ENCODE data around the gene MOB1A.

GRCh38 chr2:74212702-74213410 is 34.2 kb upstream of the MOB1A start:
- TF ChIP-seq ETV6 (CRISPR knock-in tag; conservative IDR thresholded peaks at IDR 0.05) (no peak), FOXM1 (CRISPR knock-in tag; IDR thresholded peaks at IDR 0.05) (no peak), PREB (CRISPR knock-in tag; IDR thresholded peaks at IDR 0.05) (no peak), GATAD2A (CRISPR knock-in tag; IDR thresholded peaks at IDR 0.05) (no peak), CTCF (CRISPR knock-in tag; IDR thresholded peaks at IDR 0.05) (no peak), ZBTB34 (CRISPR knock-in tag; IDR thresholded peaks at IDR 0.05) (no peak), KAT2B (IDR thresholded peaks at IDR 0.05; ENCODE audit: borderline replicate concordance, low read depth, low read length) (no peak), SMAD1 (CRISPR knock-in tag; IDR thresholded peaks at IDR 0.05; ENCODE audit: borderline replicate concordance, low read depth) (no peak), FOXK2 (IDR thresholded peaks at IDR 0.05) (no peak), GTF2F1 (IDR thresholded peaks at IDR 0.05; ENCODE audit: low read length) (no peak), PRPF4 (IDR thresholded peaks at IDR 0.05; ENCODE audit: low read depth, low read length, poor library complexity, severe bottlenecking) (no peak), ZNF441 (CRISPR knock-in tag; IDR thresholded peaks at IDR 0.05; ENCODE audit: borderline replicate concordance) (no peak), HNF1A (IDR thresholded peaks at IDR 0.05; ENCODE audit: low read depth) (no peak), HNF1A (CRISPR knock-in tag; IDR thresholded peaks at IDR 0.05; ENCODE audit: borderline replicate concordance) (no peak)
